Gastrocnemius medialis (tissue), 4 donors: ENCODE results near the gene URI1.

Source experiments
- CTCF ChIP-seq, 5 experiments: fragments of 450-650 bp in 3 of 5; fragments of 200-600 bp in 2 of 5; sonication (generic) in 2 of 5; IDR thresholded peaks in 4 of 5; conservative IDR thresholded peaks in 1 of 5; 1 replicate in 4 of 5; 2 replicates in 1 of 5; pipeline ENCODE4 v1.5.1; 2016 to 2019; ENCODE audit warnings: antibody characterized with exemption in 5 of 5, mild to moderate bottlenecking in 3 of 5, moderate library complexity in 3 of 5
- POLR2A ChIP-seq, 2 donors: fragments of 450-650 bp; IDR thresholded peaks; one replicate each; pipeline ENCODE4 v1.6.1; 2017; ENCODE audit warnings: antibody characterized with exemption in 2 of 2, mild to moderate bottlenecking in 2 of 2, moderate library complexity in 2 of 2

DNA sequence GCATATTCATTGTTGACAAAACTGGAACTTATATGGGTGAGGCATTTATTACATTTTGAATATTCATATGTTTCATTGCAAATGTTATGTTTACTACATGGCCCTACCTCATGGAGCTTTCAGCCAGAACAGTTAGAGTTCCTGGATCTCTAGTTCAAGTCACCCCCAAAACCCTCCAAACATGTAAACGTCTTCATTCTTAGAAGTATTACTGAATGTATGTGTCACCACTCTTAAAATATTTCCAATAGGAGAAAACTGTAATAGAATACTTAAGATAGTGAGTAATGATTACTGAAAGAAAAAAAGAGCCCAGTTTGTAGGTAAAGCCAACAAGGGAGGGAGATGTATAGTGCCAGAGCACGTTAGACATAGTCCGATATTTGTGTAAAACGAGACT is 23.5 kb downstream of the URI1 start:
- TF ChIP-seq CTCF (IDR thresholded peaks at IDR 0.05 in 4 of 5, conservative IDR thresholded peaks at IDR 0.05 in 1 of 5) (no peak), POLR2A (IDR thresholded peaks at IDR 0.05) (no peak)
